Measurements from ENCODE around the gene EIF1. TPM values are rescaled to one million over a fixed set of nuclear protein-coding genes. Genes with fewer than 3 reads are reported as not detected.
A peak's percentile ranks its signal among the peaks of the same experiment; 100 is the strongest.

EIF1 gene
- polyA plus RNA-seq, 1 donor from 2014 or later: 257 TPM

DNA sequence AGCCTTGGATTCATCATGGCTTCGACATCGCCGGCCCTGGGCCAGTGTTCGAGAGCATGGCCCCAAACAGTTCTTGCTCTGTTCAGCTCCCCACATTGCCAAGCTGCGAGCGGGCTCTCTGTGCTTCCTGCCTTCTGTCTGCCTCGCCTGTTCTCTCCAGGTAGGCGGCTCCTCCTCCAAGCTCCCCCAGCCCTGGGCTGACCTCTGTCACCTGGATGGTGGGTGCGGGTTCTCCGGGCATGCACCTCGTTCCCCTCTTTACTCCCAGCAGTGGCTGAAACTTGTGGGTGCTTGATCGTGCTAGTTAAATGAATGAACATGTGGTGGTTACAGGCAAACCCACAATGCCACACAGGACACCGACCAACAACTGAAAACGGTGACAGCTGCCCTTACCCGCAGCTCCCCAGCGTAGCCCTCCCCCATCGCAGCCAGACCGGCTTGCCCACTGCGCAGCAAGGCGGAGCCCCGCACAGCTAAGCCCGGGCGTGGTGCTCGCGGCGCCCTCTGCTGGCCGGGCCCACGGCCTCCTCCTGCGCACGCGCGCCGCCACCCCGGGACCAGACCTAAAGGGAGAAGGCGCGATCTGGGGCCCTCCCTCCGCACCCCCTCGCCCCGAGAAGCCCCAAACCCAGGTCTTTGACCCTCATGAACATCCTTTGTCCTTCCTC lies 23.0 kb upstream of the EIF1 start:
- Histone ChIP-seq H3K27me3 (ENCODE audit: insufficient read depth, low read depth, low read length) (no peaks in the 10 kb centered on the region), H4K20me1 (ENCODE audit: insufficient read depth) (no peaks in the 10 kb centered on the region), H3K9me3 (ENCODE audit: low read length) (no peaks in the 10 kb centered on the region), H3F3A (ENCODE audit: insufficient read depth, low read length, poor library complexity, severe bottlenecking) (no peaks in the 10 kb centered on the region), H3K36me3 (ENCODE audit: insufficient read depth, low read length) (no peaks in the 10 kb centered on the region), H2AFZ (ENCODE audit: low read depth, low read length) (peak overlapping the region; percentile 81), H3K79me2 (replicated peaks; ENCODE audit: insufficient read depth, low read length) (no peaks in the 10 kb centered on the region), H3K9ac (ENCODE audit: low read length) (peak overlapping the region; percentile 70), H3K4me3 (ENCODE audit: low read length) (peak overlapping the region; percentile 56), H3K4me2 (ENCODE audit: low read length) (peak overlapping the region; percentile 37), H3K27ac (ENCODE audit: low read length) (peak overlapping the region; percentile 87), H3K9me2 (ENCODE audit: insufficient read depth, low read length) (no peaks in the 10 kb centered on the region)
- TF ChIP-seq, protein P1, sequence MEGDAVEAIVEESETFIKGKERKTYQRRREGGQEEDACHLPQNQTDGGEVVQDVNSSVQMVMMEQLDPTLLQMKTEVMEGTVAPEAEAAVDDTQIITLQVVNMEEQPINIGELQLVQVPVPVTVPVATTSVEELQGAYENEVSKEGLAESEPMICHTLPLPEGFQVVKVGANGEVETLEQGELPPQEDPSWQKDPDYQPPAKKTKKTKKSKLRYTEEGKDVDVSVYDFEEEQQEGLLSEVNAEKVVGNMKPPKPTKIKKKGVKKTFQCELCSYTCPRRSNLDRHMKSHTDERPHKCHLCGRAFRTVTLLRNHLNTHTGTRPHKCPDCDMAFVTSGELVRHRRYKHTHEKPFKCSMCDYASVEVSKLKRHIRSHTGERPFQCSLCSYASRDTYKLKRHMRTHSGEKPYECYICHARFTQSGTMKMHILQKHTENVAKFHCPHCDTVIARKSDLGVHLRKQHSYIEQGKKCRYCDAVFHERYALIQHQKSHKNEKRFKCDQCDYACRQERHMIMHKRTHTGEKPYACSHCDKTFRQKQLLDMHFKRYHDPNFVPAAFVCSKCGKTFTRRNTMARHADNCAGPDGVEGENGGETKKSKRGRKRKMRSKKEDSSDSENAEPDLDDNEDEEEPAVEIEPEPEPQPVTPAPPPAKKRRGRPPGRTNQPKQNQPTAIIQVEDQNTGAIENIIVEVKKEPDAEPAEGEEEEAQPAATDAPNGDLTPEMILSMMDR (IDR thresholded peaks at IDR 0.05; ENCODE audit: poor library complexity, severe bottlenecking): peak; percentile 99
- TF ChIP-seq RAD21 (conservative IDR thresholded peaks at IDR 0.05) (peak; percentile 70), POLR2AphosphoS5 (IDR thresholded peaks at IDR 0.05) (peak; percentile 87), EZH2 (IDR thresholded peaks at IDR 0.05; ENCODE audit: borderline replicate concordance, insufficient read depth, low read length, poor library complexity, severe bottlenecking) (no peak), SMC3 (conservative IDR thresholded peaks at IDR 0.05; ENCODE audit: poor library complexity) (peak; percentile 83)
- TF ChIP-seq, protein P2, sequence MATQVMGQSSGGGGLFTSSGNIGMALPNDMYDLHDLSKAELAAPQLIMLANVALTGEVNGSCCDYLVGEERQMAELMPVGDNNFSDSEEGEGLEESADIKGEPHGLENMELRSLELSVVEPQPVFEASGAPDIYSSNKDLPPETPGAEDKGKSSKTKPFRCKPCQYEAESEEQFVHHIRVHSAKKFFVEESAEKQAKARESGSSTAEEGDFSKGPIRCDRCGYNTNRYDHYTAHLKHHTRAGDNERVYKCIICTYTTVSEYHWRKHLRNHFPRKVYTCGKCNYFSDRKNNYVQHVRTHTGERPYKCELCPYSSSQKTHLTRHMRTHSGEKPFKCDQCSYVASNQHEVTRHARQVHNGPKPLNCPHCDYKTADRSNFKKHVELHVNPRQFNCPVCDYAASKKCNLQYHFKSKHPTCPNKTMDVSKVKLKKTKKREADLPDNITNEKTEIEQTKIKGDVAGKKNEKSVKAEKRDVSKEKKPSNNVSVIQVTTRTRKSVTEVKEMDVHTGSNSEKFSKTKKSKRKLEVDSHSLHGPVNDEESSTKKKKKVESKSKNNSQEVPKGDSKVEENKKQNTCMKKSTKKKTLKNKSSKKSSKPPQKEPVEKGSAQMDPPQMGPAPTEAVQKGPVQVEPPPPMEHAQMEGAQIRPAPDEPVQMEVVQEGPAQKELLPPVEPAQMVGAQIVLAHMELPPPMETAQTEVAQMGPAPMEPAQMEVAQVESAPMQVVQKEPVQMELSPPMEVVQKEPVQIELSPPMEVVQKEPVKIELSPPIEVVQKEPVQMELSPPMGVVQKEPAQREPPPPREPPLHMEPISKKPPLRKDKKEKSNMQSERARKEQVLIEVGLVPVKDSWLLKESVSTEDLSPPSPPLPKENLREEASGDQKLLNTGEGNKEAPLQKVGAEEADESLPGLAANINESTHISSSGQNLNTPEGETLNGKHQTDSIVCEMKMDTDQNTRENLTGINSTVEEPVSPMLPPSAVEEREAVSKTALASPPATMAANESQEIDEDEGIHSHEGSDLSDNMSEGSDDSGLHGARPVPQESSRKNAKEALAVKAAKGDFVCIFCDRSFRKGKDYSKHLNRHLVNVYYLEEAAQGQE (IDR thresholded peaks at IDR 0.05; ENCODE audit: borderline replicate concordance): no peak

DNA sequence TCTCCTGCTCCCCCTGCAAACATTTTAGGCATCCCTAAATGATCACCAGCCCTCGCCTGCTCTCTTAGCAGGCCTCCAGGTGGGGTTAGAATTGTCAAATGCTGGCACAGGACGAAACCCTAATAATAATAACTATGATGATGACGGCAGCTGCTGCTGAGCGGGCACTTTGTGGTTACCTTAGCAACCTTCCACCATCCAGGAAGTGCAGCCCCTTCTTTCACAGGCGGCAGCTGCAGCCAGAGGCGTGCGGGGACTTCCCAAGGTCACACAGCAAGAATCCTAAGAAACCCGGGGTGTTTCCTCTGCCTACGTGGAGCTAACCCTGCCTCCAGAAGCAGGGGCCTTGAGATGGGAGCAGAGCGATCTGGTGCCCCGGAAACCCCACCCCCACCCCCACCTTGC lies 22.4 kb upstream of the EIF1 start:
- Histone ChIP-seq H3K4me2 (ENCODE audit: low read length) (peak overlapping the region; percentile 37), H3K27me3 (ENCODE audit: insufficient read depth, low read depth, low read length) (no peaks in the 10 kb centered on the region), H3F3A (ENCODE audit: insufficient read depth, low read length, poor library complexity, severe bottlenecking) (no peaks in the 10 kb centered on the region), H3K9me2 (ENCODE audit: insufficient read depth, low read length) (no peaks in the 10 kb centered on the region), H4K20me1 (ENCODE audit: insufficient read depth) (no peaks in the 10 kb centered on the region), H3K4me3 (ENCODE audit: low read length) (peak overlapping the region; percentile 56), H3K9ac (ENCODE audit: low read length) (peak overlapping the region; percentile 70), H3K79me2 (replicated peaks; ENCODE audit: insufficient read depth, low read length) (no peaks in the 10 kb centered on the region), H2AFZ (ENCODE audit: low read depth, low read length) (peak overlapping the region; percentile 17), H3K27ac (ENCODE audit: low read length) (peak overlapping the region; percentile 87), H3K36me3 (ENCODE audit: insufficient read depth, low read length) (no peaks in the 10 kb centered on the region), H3K9me3 (ENCODE audit: low read length) (no peaks in the 10 kb centered on the region)
- TF ChIP-seq RAD21 (conservative IDR thresholded peaks at IDR 0.05): no peak
- TF ChIP-seq, protein P1 (IDR thresholded peaks at IDR 0.05; ENCODE audit: poor library complexity, severe bottlenecking): no peak
- peak; percentile 40 for TF ChIP-seq MXI1 (conservative IDR thresholded peaks at IDR 0.05; ENCODE audit: poor library complexity, severe bottlenecking)
- TF ChIP-seq, protein P2 (IDR thresholded peaks at IDR 0.05; ENCODE audit: borderline replicate concordance): peak; percentile 82
- TF ChIP-seq EZH2 (IDR thresholded peaks at IDR 0.05; ENCODE audit: borderline replicate concordance, insufficient read depth, low read length, poor library complexity, severe bottlenecking): no peak
- no peak for TF ChIP-seq EP300 (conservative IDR thresholded peaks at IDR 0.05; ENCODE audit: poor library complexity, severe bottlenecking)
- peak; percentile 47 for TF ChIP-seq SMC3 (conservative IDR thresholded peaks at IDR 0.05; ENCODE audit: poor library complexity)
- TF ChIP-seq POLR2AphosphoS5 (IDR thresholded peaks at IDR 0.05): peak; percentile 6
- no peak for TF ChIP-seq TAF1 (IDR thresholded peaks at IDR 0.05; ENCODE audit: low read depth)
